ENCODE measurements around the gene RPS6KB1. TPM values are rescaled to one million over a fixed set of nuclear protein-coding genes. Genes with fewer than 3 reads are reported as not detected.
"Not testable (repeated sequence)": the region's sequence is repeated elsewhere in the genome, so short reads cannot be mapped to it uniquely, and the experiment has no call there.

The RPS6KB1 gene
- total and polyA plus RNA-seq, 11 donors: 7.8 to 29.4 (median 22.7) TPM

- ATAC-seq (peak; percentile 9 to 37 (median 21)), DNase-seq (peak in 1 of 5 donors; percentile 53)
- peak overlapping the region in 6 of 12 donors; percentile 3 to 28 (median 12) for H3K4me3 ChIP-seq
- peaks cover 0 to 12% (median 6%) of the 10 kb centered on the region in 9 donors for H3K36me3 ChIP-seq
- no peaks in the 10 kb centered on the region for H3K9me3 ChIP-seq
- intact Hi-C loops (cut with DNase I): no loop called here
- 33 to 59% (median 41%) methylated on average over 7 of the region's 7 CpGs for whole genome bisulfite sequencing, 4 donors
- TF ChIP-seq POLR2A (IDR thresholded peaks at IDR 0.05) (no peak), CTCF (IDR thresholded peaks at IDR 0.05) (no peak)
- peaks cover 2 to 72% (median 22%) of the 10 kb centered on the region in 12 donors for H3K4me1 ChIP-seq
- H3K27ac ChIP-seq: peak overlapping the region; percentile 31 to 95 (median 76)
- H3K27me3 ChIP-seq: no peaks in the 10 kb centered on the region
Observed at GRCh38 chr17:59846394-59847165, 46.3 kb upstream of the RPS6KB1 start.

GRCh38 chr17:59848385-59848668 lies 44.6 kb upstream of the RPS6KB1 start:
- intact Hi-C loops (cut with DNase I): no loop called here
- Histone ChIP-seq H3K27ac (peak overlapping the region in 2 of 12 donors; percentile 88 to 95), H3K9me3 (no peaks in the 10 kb centered on the region), H3K4me3 (peak overlapping the region in 1 of 12 donors; percentile 13), H3K36me3 (no peaks in the 10 kb centered on the region), H3K27me3 (no peaks in the 10 kb centered on the region), H3K4me1 (peaks cover 2 to 85% (median 25%) of the 10 kb centered on the region in 12 donors)
- ATAC-seq: no peak
- DNase-seq: no peak
- TF ChIP-seq CTCF (IDR thresholded peaks at IDR 0.05) (no peak), POLR2A (IDR thresholded peaks at IDR 0.05) (no peak)
- whole genome bisulfite sequencing, 4 donors: 93 to 97% (median 95%) methylated on average over 6 of the region's 6 CpGs

- 76 to 90% (median 88%) methylated on average over 7 of the region's 7 CpGs for WGBS, 4 donors
- peak in 1 of 4 donors; percentile 45 for ATAC-seq
Observed at GRCh38 chr17:59848778-59849177, 44.1 kb upstream of the RPS6KB1 start.

GRCh38 chr17:59850311-59850710 lies 42.6 kb upstream of the RPS6KB1 start:
- peaks cover 2 to 79% (median 29%) of the 10 kb centered on the region in 12 donors for H3K4me1 ChIP-seq
- H3K9me3 ChIP-seq; H3K36me3 ChIP-seq; H3K27me3 ChIP-seq; DNase-seq; H3K4me3 ChIP-seq; ATAC-seq; intact Hi-C loops (cut with DNase I): not testable (repeated sequence)
- 92 to 95% (median 93%) methylated on average over 15 of the region's 15 CpGs for WGBS, 4 donors
- peak overlapping the region in 1 of 12 donors; percentile 82 for H3K27ac ChIP-seq

More at GRCh38 chr17:59848778-59849177, 44.1 kb upstream of the RPS6KB1 start:
- no peaks in the 10 kb centered on the region for H3K27me3 ChIP-seq
- peaks cover 2 to 86% (median 29%) of the 10 kb centered on the region in 12 donors for H3K4me1 ChIP-seq
- H3K27ac ChIP-seq: peak overlapping the region in 1 of 12 donors; percentile 95
- H3K9me3 ChIP-seq: no peaks in the 10 kb centered on the region
- intact Hi-C loops (cut with DNase I): no loop called here
- H3K36me3 ChIP-seq: no peaks in the 10 kb centered on the region
- peak in 3 of 5 donors; percentile 62 to 71 (median 69) for DNase-seq
- TF ChIP-seq CTCF (IDR thresholded peaks at IDR 0.05): no peak
- no peak for TF ChIP-seq POLR2A (IDR thresholded peaks at IDR 0.05)
- peak overlapping the region in 1 of 12 donors; percentile 13 for H3K4me3 ChIP-seq
